HUES6 (cell line): ENCODE results near the gene ZNF485.
A peak's percentile ranks its signal among the peaks of the same experiment; 100 is the strongest.

Experiments
- H3K27ac ChIP-seq: 2 replicates; pipeline ENCODE4 v1.7.0; 2013; ENCODE audit warnings: low read depth, mild to moderate bottlenecking, low read length, inconsistent platforms
- H3K27me3 ChIP-seq: 2 replicates; pipeline ENCODE4 v1.6.1; 2013; ENCODE audit warnings: low read length; ENCODE audit not compliant: control insufficient read depth, insufficient read depth
- H3K36me3 ChIP-seq: 2 replicates; pipeline ENCODE4 v1.6.1; 2013; ENCODE audit warnings: low read length; ENCODE audit not compliant: control insufficient read depth, insufficient read depth
- H3K4me1 ChIP-seq: 2 replicates; pipeline ENCODE4 v1.6.1; 2013; ENCODE audit warnings: low read length; ENCODE audit not compliant: control insufficient read depth, insufficient read depth
- H3K4me3 ChIP-seq: 2 replicates; pipeline ENCODE4 v1.5.1; 2013; ENCODE audit warnings: low read depth, low read length
- H3K9ac ChIP-seq: one replicate; pipeline ENCODE4 v1.6.1; 2013; ENCODE audit warnings: mild to moderate bottlenecking, low read length
- H3K9me3 ChIP-seq: 2 replicates; pipeline ENCODE4 v1.6.1; 2013; ENCODE audit warnings: low read depth, low read length; ENCODE audit not compliant: control insufficient read depth, insufficient read depth

ZNF485 gene

GRCh38 chr10:43645866-43646265, 39.6 kb downstream of the ZNF485 start:
- Histone ChIP-seq H3K9ac (no peak overlapping the region), H3K4me3 (no peak overlapping the region), H3K4me1 (no peaks in the 10 kb centered on the region), H3K9me3 (peaks cover 63% of the 10 kb centered on the region), H3K27ac (no peak overlapping the region), H3K27me3 (peaks cover 24% of the 10 kb centered on the region), H3K36me3 (peaks cover 38% of the 10 kb centered on the region)

GRCh38 chr10:43647576-43647975, 41.3 kb downstream of the ZNF485 start:
- Histone ChIP-seq H3K27ac (no peak overlapping the region), H3K9me3 (peaks cover 48% of the 10 kb centered on the region), H3K9ac (no peak overlapping the region)

GRCh38 chr10:43648095-43648397, 41.8 kb downstream of the ZNF485 start:
- H3K9me3 ChIP-seq, result peaks cover 45% of the 10 kb centered on the region
- H3K4me1 ChIP-seq, result no peaks in the 10 kb centered on the region
- H3K27me3 ChIP-seq, result peaks cover 24% of the 10 kb centered on the region
- H3K27ac ChIP-seq, result no peak overlapping the region
- H3K4me3 ChIP-seq, result peak overlapping the region; percentile 64
- H3K9ac ChIP-seq, result peak overlapping the region; percentile 75
- peaks cover 34% of the 10 kb centered on the region for H3K36me3 ChIP-seq

More at GRCh38 chr10:43647576-43647975, 41.3 kb downstream of the ZNF485 start:
- Histone ChIP-seq H3K4me3 (peak overlapping the region; percentile 64; the same call in 1 of the 2 replicates), H3K4me1 (no peaks in the 10 kb centered on the region), H3K27me3 (peaks cover 24% of the 10 kb centered on the region), H3K36me3 (peaks cover 36% of the 10 kb centered on the region)

- Histone ChIP-seq H3K27ac (no peak within 1 kb of the TSS), H3K4me3 (peak within 1 kb of the TSS; percentile 64), H3K27me3 (peaks cover 24% of the 10 kb centered on the region), H3K9ac (peak within 1 kb of the TSS; percentile 75), H3K4me1 (no peaks in the 10 kb centered on the region), H3K36me3 (peaks cover 28% of the 10 kb centered on the region), H3K9me3 (peaks cover 39% of the 10 kb centered on the region)
Observed at GRCh38 chr10:43648398-43649184, 42.4 kb downstream of the ZNF485 start, which contains the start of gene ZNF32. ZNF32 (minus strand) TSS chr10:43648881; CDS start chr10:43646133, 2,748 bp downstream.

DNA sequence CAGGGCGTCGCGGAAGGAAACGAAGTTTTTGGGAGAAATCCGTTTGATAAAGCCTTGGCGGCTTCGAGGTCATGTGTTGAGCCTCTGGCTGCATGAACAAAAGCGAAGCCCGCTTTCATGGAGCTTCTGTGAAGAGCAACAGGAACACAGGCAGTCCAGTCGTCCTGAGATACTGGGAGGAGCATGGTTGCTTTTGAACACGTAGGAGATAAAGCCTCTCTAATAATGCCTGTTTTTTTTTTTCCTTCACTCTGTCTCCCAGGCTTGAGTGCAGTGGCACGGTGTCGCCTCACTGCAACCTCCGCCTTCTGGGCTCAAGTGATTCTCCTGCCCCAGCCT, 42.9 kb downstream of the ZNF485 start:
- H3K36me3 ChIP-seq, result peaks cover 22% of the 10 kb centered on the region
- peak overlapping the region; percentile 48 for H3K9ac ChIP-seq
- no peak overlapping the region for H3K27ac ChIP-seq
- peaks cover 24% of the 10 kb centered on the region for H3K27me3 ChIP-seq
- no peaks in the 10 kb centered on the region for H3K4me1 ChIP-seq
- peak overlapping the region; percentile 64 for H3K4me3 ChIP-seq
- peaks cover 34% of the 10 kb centered on the region for H3K9me3 ChIP-seq

- no peaks in the 10 kb centered on the region for H3K9me3 ChIP-seq
- no peak overlapping the region for H3K27ac ChIP-seq
- no peaks in the 10 kb centered on the region for H3K4me1 ChIP-seq
- no peak overlapping the region for H3K4me3 ChIP-seq
- no peaks in the 10 kb centered on the region for H3K36me3 ChIP-seq
- peaks cover 18% of the 10 kb centered on the region for H3K27me3 ChIP-seq
- no peak overlapping the region for H3K9ac ChIP-seq
Observed at GRCh38 chr10:43653746-43654145, 47.5 kb downstream of the ZNF485 start.

DNA sequence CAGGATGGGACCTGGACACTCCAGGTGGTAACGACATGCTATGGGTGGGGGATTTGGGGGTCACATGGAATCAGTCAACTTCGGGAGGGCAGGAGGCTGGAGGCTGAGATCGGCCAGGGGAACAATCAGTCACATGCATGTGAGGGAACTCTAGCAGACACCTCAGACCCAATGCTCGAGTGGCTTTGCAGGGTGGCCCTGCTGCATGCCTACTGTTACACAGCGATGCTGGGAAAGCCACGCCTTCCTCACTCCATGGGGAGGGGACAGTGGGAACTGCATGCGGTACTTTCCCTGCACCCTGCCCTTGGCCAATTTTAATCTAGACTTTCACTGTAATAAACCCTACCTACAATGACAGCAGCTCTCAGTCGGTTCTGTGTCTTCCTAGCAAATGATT, 49.1 kb downstream of the ZNF485 start:
- Histone ChIP-seq H3K27me3 (peaks cover 3% of the 10 kb centered on the region; the same call in 1 of the 2 replicates), H3K27ac (no peak overlapping the region), H3K9me3 (no peaks in the 10 kb centered on the region), H3K9ac (no peak overlapping the region), H3K4me3 (no peak overlapping the region), H3K4me1 (no peaks in the 10 kb centered on the region), H3K36me3 (no peaks in the 10 kb centered on the region)

GRCh38 chr10:43658227-43658626, 52.0 kb downstream of the ZNF485 start:
- no peak overlapping the region for H3K4me3 ChIP-seq
- no peaks in the 10 kb centered on the region for H3K36me3 ChIP-seq
- H3K4me1 ChIP-seq, result no peaks in the 10 kb centered on the region
- H3K27me3 ChIP-seq, result no peaks in the 10 kb centered on the region
- H3K27ac ChIP-seq, result no peak overlapping the region
- no peak overlapping the region for H3K9ac ChIP-seq
- H3K9me3 ChIP-seq, result peaks cover 4% of the 10 kb centered on the region; the same call in 1 of the 2 replicates

DNA sequence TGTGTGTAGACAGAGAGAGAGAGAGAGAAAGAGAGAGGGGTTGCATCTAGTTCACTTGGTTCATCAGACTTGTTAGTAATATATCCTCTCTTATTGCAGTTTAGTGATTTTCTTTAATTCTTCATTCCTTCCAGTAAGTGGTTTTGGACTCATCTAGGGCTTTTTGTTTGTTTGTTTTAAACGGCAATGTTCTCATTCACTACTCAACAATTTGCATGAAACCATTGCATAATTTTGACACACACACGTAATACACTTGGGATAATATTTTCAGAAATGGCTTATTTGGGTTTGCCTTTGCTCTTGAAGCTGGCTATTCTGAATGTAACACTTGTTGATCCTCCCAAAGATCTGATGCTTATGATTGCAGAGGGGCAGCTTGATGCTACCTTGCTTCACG, 58.8 kb downstream of the ZNF485 start:
- Histone ChIP-seq H3K4me1 (no peaks in the 10 kb centered on the region), H3K9ac (no peak overlapping the region), H3K27me3 (peaks cover 30% of the 10 kb centered on the region), H3K9me3 (peaks cover 5% of the 10 kb centered on the region; the same call in 1 of the 2 replicates), H3K36me3 (no peaks in the 10 kb centered on the region), H3K4me3 (no peak overlapping the region), H3K27ac (no peak overlapping the region)

DNA sequence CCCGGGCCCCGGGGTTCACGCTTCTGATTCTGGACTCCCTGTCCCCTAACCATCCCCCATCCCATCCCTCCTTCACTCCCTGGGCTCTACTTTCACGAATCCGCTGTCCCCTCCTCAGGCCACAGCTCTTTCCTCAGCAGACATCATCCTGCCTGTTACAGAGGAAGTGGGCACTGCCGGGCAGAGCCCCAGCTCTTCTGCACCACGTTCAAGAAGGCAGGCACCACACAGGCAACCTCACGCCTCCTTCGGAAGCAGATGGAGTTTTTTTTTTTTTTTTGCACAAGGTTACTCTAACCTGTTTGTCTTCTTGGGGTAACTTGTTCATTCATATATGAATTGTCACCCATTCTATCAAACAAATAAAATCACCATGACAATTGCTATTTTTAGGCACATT, 60.3 kb downstream of the ZNF485 start:
- no peak overlapping the region for H3K9ac ChIP-seq
- H3K4me3 ChIP-seq, result no peak overlapping the region
- no peaks in the 10 kb centered on the region for H3K36me3 ChIP-seq
- peaks cover 5% of the 10 kb centered on the region; the same call in 1 of the 2 replicates for H3K9me3 ChIP-seq
- H3K27ac ChIP-seq, result no peak overlapping the region
- no peaks in the 10 kb centered on the region for H3K4me1 ChIP-seq
- H3K27me3 ChIP-seq, result peaks cover 38% of the 10 kb centered on the region

GRCh38 chr10:43667317-43667731, 61.1 kb downstream of the ZNF485 start:
- Histone ChIP-seq H3K9ac (no peak overlapping the region), H3K27ac (no peak overlapping the region), H3K36me3 (no peaks in the 10 kb centered on the region), H3K9me3 (peaks cover 5% of the 10 kb centered on the region; the same call in 1 of the 2 replicates), H3K4me1 (no peaks in the 10 kb centered on the region), H3K27me3 (peaks cover 38% of the 10 kb centered on the region), H3K4me3 (peak overlapping the region; percentile 58)
